Raji (cell line): Measurements from ENCODE around the gene TBC1D22A.

Experiments
- POLR2A ChIP-seq: IDR thresholded peaks from 2 replicates; pipeline ENCODE4 v1.6.1; 2011; ENCODE audit warnings: low read depth, low read length, control low read depth; ENCODE audit not compliant: insufficient read depth

TBC1D22A gene

GRCh38 chr22:47213571-47214230 lies 451.3 kb downstream of the TBC1D22A start:
- TF ChIP-seq POLR2A: no peak

GRCh38 chr22:47215851-47216250 lies 453.4 kb downstream of the TBC1D22A start:
- no peak for TF ChIP-seq POLR2A

GRCh38 chr22:47218671-47219070 lies 456.2 kb downstream of the TBC1D22A start:
- no peak for TF ChIP-seq POLR2A

- no peak for TF ChIP-seq POLR2A
These were observed 457.3 kb downstream of the TBC1D22A start for GRCh38 chr22:47219789-47220188.

GRCh38 chr22:47220752-47221151 lies 458.3 kb downstream of the TBC1D22A start:
- TF ChIP-seq POLR2A: no peak

GRCh38 chr22:47221840-47222615 lies 459.6 kb downstream of the TBC1D22A start:
- no peak for TF ChIP-seq POLR2A
